Left lung (tissue), 10 donors: Measurements from ENCODE around the gene AAK1. TPM values are rescaled to one million over a fixed set of nuclear protein-coding genes. Genes with fewer than 3 reads are reported as not detected.

Source experiments
- ATAC-seq: fragments of 200-7000 bp; cut with Tn5 transposase; one replicate; pipeline ENCODE4 v1.9.1; 2020; ENCODE audit warnings: moderate library complexity
- DNase-seq, 4 donors: peaks; one replicate each; pipeline ENCODE4 v3.0.0-alpha.2; 2013 to 2020
- H3K27ac ChIP-seq, 2 donors: fragments of 200-600 bp; sonication (generic) in 1 of 2; one replicate each; pipeline versions ENCODE4 v1.5.0 to v1.8.0; 2020 to 2021
- H3K27me3 ChIP-seq, 2 donors: fragments of 200-600 bp; sonication (generic) in 1 of 2; one replicate each; pipeline versions ENCODE4 v1.5.0 to v1.8.0; 2020 to 2021
- H3K36me3 ChIP-seq, 2 donors: fragments of 200-600 bp; sonication (generic) in 1 of 2; one replicate each; pipeline versions ENCODE4 v1.5.0 to v1.8.0; 2020 to 2021
- H3K4me1 ChIP-seq, 2 donors: fragments of 200-600 bp; one replicate each; pipeline ENCODE4 v1.8.0; 2021
- H3K4me3 ChIP-seq, 2 donors: fragments of 200-600 bp; sonication (generic) in 1 of 2; one replicate each; pipeline versions ENCODE4 v1.5.0 to v1.8.0; 2020 to 2021; ENCODE audit warnings: mild to moderate bottlenecking in 1 of 2
- H3K9me3 ChIP-seq, 2 donors: fragments of 200-600 bp; sonication (generic) in 1 of 2; one replicate each; pipeline versions ENCODE4 v1.5.0 to v1.8.0; 2020 to 2021
- CTCF ChIP-seq, 2 donors: fragments of 200-600 bp; sonication (generic) in 1 of 2; IDR thresholded peaks; one replicate each; pipeline versions ENCODE4 v1.5.0 to v1.8.0; 2021; ENCODE audit warnings: antibody characterized with exemption in 2 of 2
- intact Hi-C, 2 donors: fragments of 100-400 bp; cut with DNase I; formaldehyde crosslinking; loops; one replicate each; pipeline versions ENCODE4 v1.11.2 to v1.14.2; 2022
- polyA plus RNA-seq, 6 donors: library from polyadenylated mRNA; unstranded; fragments of 120-200 nt; gene quantifications; one replicate each; pipeline ENCODE4 v1.2.1, GENCODE V29; 2013; ENCODE audit not compliant: insufficient read length in 6 of 6
- total RNA-seq, 2 donors: library from RNA; stranded (reverse); fragmentation: NEBNext Ultra II Directional; extraction: Animal tissue kit (Norgen Biotek cat#: 25700); gene quantifications; one replicate each; pipeline ENCODE4 v1.2.1, GENCODE V29; 2021
- donor health status: DM: no; HTN: yes; CAD: no.
- donor health status: DM: no; HTN: no; CAD: no.

AAK1 gene
- total and polyA plus RNA-seq, 8 donors, result 19.0 to 70.7 (median 22.4) TPM

GRCh38 chr2:69618362-69618761 lies 25.2 kb downstream of the AAK1 start:
- no peak overlapping the region for H3K27ac ChIP-seq
- DNase-seq, result no peak

GRCh38 chr2:69617744-69618143 lies 25.8 kb downstream of the AAK1 start:
- no peak for ATAC-seq
- Histone ChIP-seq H3K9me3 (no peaks in the 10 kb centered on the region), H3K36me3 (no peaks in the 10 kb centered on the region), H3K4me3 (no peak overlapping the region), H3K4me1 (peaks cover 4 to 54% of the 10 kb centered on the region in 2 donors), H3K27ac (no peak overlapping the region), H3K27me3 (no peaks in the 10 kb centered on the region)
- intact Hi-C loops, result no loop called here
- no peak for TF ChIP-seq CTCF (IDR thresholded peaks at IDR 0.05)
- no peak for DNase-seq

More at GRCh38 chr2:69618362-69618761, 25.2 kb downstream of the AAK1 start:
- Histone ChIP-seq H3K4me3 (no peak overlapping the region), H3K9me3 (no peaks in the 10 kb centered on the region), H3K36me3 (no peaks in the 10 kb centered on the region), H3K27me3 (no peaks in the 10 kb centered on the region), H3K4me1 (peaks cover 4 to 54% of the 10 kb centered on the region in 2 donors)
- TF ChIP-seq CTCF (IDR thresholded peaks at IDR 0.05), result no peak
- peak; percentile 30 for ATAC-seq
- intact Hi-C loops, result no loop called here

- intact Hi-C loops, result no loop called here
- Histone ChIP-seq H3K36me3 (no peaks in the 10 kb centered on the region), H3K9me3 (no peaks in the 10 kb centered on the region), H3K27me3 (no peaks in the 10 kb centered on the region), H3K4me3 (no peak overlapping the region), H3K4me1 (peaks cover 4 to 54% of the 10 kb centered on the region in 2 donors), H3K27ac (no peak overlapping the region)
- TF ChIP-seq CTCF (IDR thresholded peaks at IDR 0.05), result no peak
- DNase-seq (no peak), ATAC-seq (peak; percentile 15)
Observed at GRCh38 chr2:69616755-69617154, 26.8 kb downstream of the AAK1 start.

- Histone ChIP-seq H3K4me1 (peaks cover 4 to 50% of the 10 kb centered on the region in 2 donors), H3K36me3 (no peaks in the 10 kb centered on the region), H3K9me3 (no peaks in the 10 kb centered on the region), H3K27me3 (no peaks in the 10 kb centered on the region), H3K4me3 (no peak overlapping the region), H3K27ac (no peak overlapping the region)
- no peak for ATAC-seq
- no peak for TF ChIP-seq CTCF (IDR thresholded peaks at IDR 0.05)
- intact Hi-C loops, result no loop called here
- no peak for DNase-seq
Observed at GRCh38 chr2:69615969-69616368, 27.6 kb downstream of the AAK1 start.

GRCh38 chr2:69615078-69615625 lies 28.4 kb downstream of the AAK1 start:
- Histone ChIP-seq H3K4me3 (no peak overlapping the region), H3K4me1 (peaks cover 4 to 43% of the 10 kb centered on the region in 2 donors), H3K9me3 (no peaks in the 10 kb centered on the region), H3K36me3 (no peaks in the 10 kb centered on the region), H3K27me3 (no peaks in the 10 kb centered on the region), H3K27ac (no peak overlapping the region)
- TF ChIP-seq CTCF (IDR thresholded peaks at IDR 0.05), result no peak
- ATAC-seq (no peak), DNase-seq (no peak)
- intact Hi-C loops, result no loop called here
